ENCODE measurements around the gene CADPS.

Gene CADPS

GRCh38 chr3:62679988-62680387 lies 195.2 kb downstream of the CADPS start:
- Mint-ChIP-seq H3K36me3 (ENCODE audit: low read depth) (no peaks in the 10 kb centered on the region), H3K27ac (no peak overlapping the region), H3K4me3 (no peak overlapping the region), H3K4me1 (ENCODE audit: low read depth) (no peaks in the 10 kb centered on the region), H3K9me3 (peaks cover 3% of the 10 kb centered on the region), H3K27me3 (peaks cover 13% of the 10 kb centered on the region)

- Mint-ChIP-seq H3K4me3 (no peak overlapping the region), H3K9me3 (peaks cover 3% of the 10 kb centered on the region), H3K4me1 (ENCODE audit: low read depth) (no peaks in the 10 kb centered on the region), H3K27me3 (peaks cover 13% of the 10 kb centered on the region), H3K36me3 (ENCODE audit: low read depth) (no peaks in the 10 kb centered on the region), H3K27ac (no peak overlapping the region)
Measured at GRCh38 chr3:62678841-62679240, 196.4 kb downstream of the CADPS start.

GRCh38 chr3:62677926-62678325 lies 197.3 kb downstream of the CADPS start:
- Mint-ChIP-seq H3K27me3 (peaks cover 13% of the 10 kb centered on the region), H3K9me3 (peaks cover 3% of the 10 kb centered on the region), H3K4me3 (no peak overlapping the region), H3K4me1 (ENCODE audit: low read depth) (no peaks in the 10 kb centered on the region), H3K27ac (no peak overlapping the region), H3K36me3 (ENCODE audit: low read depth) (no peaks in the 10 kb centered on the region)

- Mint-ChIP-seq H3K4me1 (ENCODE audit: low read depth) (no peaks in the 10 kb centered on the region), H3K4me3 (no peak overlapping the region), H3K36me3 (ENCODE audit: low read depth) (no peaks in the 10 kb centered on the region), H3K27me3 (peaks cover 17% of the 10 kb centered on the region), H3K27ac (no peak overlapping the region), H3K9me3 (peaks cover 5% of the 10 kb centered on the region)
Measured at GRCh38 chr3:62676689-62677271, 198.4 kb downstream of the CADPS start.

GRCh38 chr3:62675492-62675891 lies 199.7 kb downstream of the CADPS start:
- Mint-ChIP-seq H3K4me1 (ENCODE audit: low read depth) (no peaks in the 10 kb centered on the region), H3K4me3 (no peak overlapping the region), H3K27me3 (peaks cover 14% of the 10 kb centered on the region), H3K27ac (no peak overlapping the region), H3K9me3 (peaks cover 5% of the 10 kb centered on the region), H3K36me3 (ENCODE audit: low read depth) (no peaks in the 10 kb centered on the region)

- Mint-ChIP-seq H3K4me3 (no peak overlapping the region), H3K27me3 (peaks cover 14% of the 10 kb centered on the region), H3K9me3 (peaks cover 5% of the 10 kb centered on the region), H3K27ac (no peak overlapping the region), H3K4me1 (ENCODE audit: low read depth) (no peaks in the 10 kb centered on the region), H3K36me3 (ENCODE audit: low read depth) (no peaks in the 10 kb centered on the region)
Measured at GRCh38 chr3:62672988-62673313, 202.3 kb downstream of the CADPS start.

GRCh38 chr3:62672270-62672987 lies 202.8 kb downstream of the CADPS start:
- Mint-ChIP-seq H3K27me3 (peaks cover 11% of the 10 kb centered on the region), H3K4me3 (no peak overlapping the region), H3K9me3 (peaks cover 5% of the 10 kb centered on the region), H3K36me3 (ENCODE audit: low read depth) (no peaks in the 10 kb centered on the region), H3K4me1 (ENCODE audit: low read depth) (no peaks in the 10 kb centered on the region), H3K27ac (no peak overlapping the region)

- Mint-ChIP-seq H3K27me3 (peaks cover 4% of the 10 kb centered on the region), H3K36me3 (ENCODE audit: low read depth) (no peaks in the 10 kb centered on the region), H3K9me3 (peaks cover 5% of the 10 kb centered on the region), H3K4me1 (ENCODE audit: low read depth) (no peaks in the 10 kb centered on the region), H3K4me3 (no peak overlapping the region), H3K27ac (no peak overlapping the region)
Measured at GRCh38 chr3:62670351-62670750, 204.9 kb downstream of the CADPS start.

GRCh38 chr3:62669161-62669560 lies 206.1 kb downstream of the CADPS start:
- no peak overlapping the region for H3K4me3 Mint-ChIP-seq
- peaks cover 5% of the 10 kb centered on the region for H3K9me3 Mint-ChIP-seq
- H3K27ac Mint-ChIP-seq, result no peak overlapping the region
- H3K27me3 Mint-ChIP-seq, result peaks cover 4% of the 10 kb centered on the region
- H3K4me1 Mint-ChIP-seq (ENCODE audit: low read depth), result no peaks in the 10 kb centered on the region
- H3K36me3 Mint-ChIP-seq (ENCODE audit: low read depth), result no peaks in the 10 kb centered on the region

- H3K4me1 Mint-ChIP-seq (ENCODE audit: low read depth), result no peaks in the 10 kb centered on the region
- no peak overlapping the region for H3K4me3 Mint-ChIP-seq
- no peaks in the 10 kb centered on the region for H3K36me3 Mint-ChIP-seq (ENCODE audit: low read depth)
- peaks cover 5% of the 10 kb centered on the region for H3K9me3 Mint-ChIP-seq
- H3K27ac Mint-ChIP-seq, result no peak overlapping the region
- peaks cover 4% of the 10 kb centered on the region for H3K27me3 Mint-ChIP-seq
Measured at GRCh38 chr3:62667714-62668113, 207.5 kb downstream of the CADPS start.

- H3K4me1 Mint-ChIP-seq (ENCODE audit: low read depth), result no peaks in the 10 kb centered on the region
- no peaks in the 10 kb centered on the region for H3K9me3 Mint-ChIP-seq
- no peaks in the 10 kb centered on the region for H3K27me3 Mint-ChIP-seq
- H3K36me3 Mint-ChIP-seq (ENCODE audit: low read depth), result no peaks in the 10 kb centered on the region
- no peak overlapping the region for H3K4me3 Mint-ChIP-seq
- H3K27ac Mint-ChIP-seq, result no peak overlapping the region
Measured at GRCh38 chr3:62665627-62666437, 209.4 kb downstream of the CADPS start.

- H3K4me3 Mint-ChIP-seq, result no peak overlapping the region
- no peaks in the 10 kb centered on the region for H3K36me3 Mint-ChIP-seq (ENCODE audit: low read depth)
- peaks cover 6% of the 10 kb centered on the region for H3K27me3 Mint-ChIP-seq
- no peaks in the 10 kb centered on the region for H3K4me1 Mint-ChIP-seq (ENCODE audit: low read depth)
- H3K27ac Mint-ChIP-seq, result no peak overlapping the region
- no peaks in the 10 kb centered on the region for H3K9me3 Mint-ChIP-seq
Measured at GRCh38 chr3:62662677-62663076, 212.5 kb downstream of the CADPS start.

- Mint-ChIP-seq H3K4me1 (ENCODE audit: low read depth) (no peaks in the 10 kb centered on the region), H3K36me3 (ENCODE audit: low read depth) (no peaks in the 10 kb centered on the region), H3K4me3 (no peak overlapping the region), H3K27me3 (peaks cover 6% of the 10 kb centered on the region), H3K27ac (no peak overlapping the region), H3K9me3 (no peaks in the 10 kb centered on the region)
Measured at GRCh38 chr3:62659660-62660059, 215.6 kb downstream of the CADPS start.

GRCh38 chr3:62655691-62656063 lies 219.5 kb downstream of the CADPS start:
- Mint-ChIP-seq H3K4me3 (no peak overlapping the region), H3K9me3 (no peaks in the 10 kb centered on the region), H3K4me1 (ENCODE audit: low read depth) (no peaks in the 10 kb centered on the region), H3K36me3 (ENCODE audit: low read depth) (no peaks in the 10 kb centered on the region), H3K27me3 (peaks cover 6% of the 10 kb centered on the region), H3K27ac (no peak overlapping the region)

GRCh38 chr3:62655056-62655690 lies 220.0 kb downstream of the CADPS start:
- Mint-ChIP-seq H3K4me3 (no peak overlapping the region), H3K36me3 (ENCODE audit: low read depth) (no peaks in the 10 kb centered on the region), H3K4me1 (ENCODE audit: low read depth) (no peaks in the 10 kb centered on the region), H3K27me3 (peaks cover 6% of the 10 kb centered on the region), H3K9me3 (no peaks in the 10 kb centered on the region), H3K27ac (no peak overlapping the region)

Data from stimulated activated naive CD8-positive, alpha-beta T cell treated with anti-CD3 and anti-CD28 coated beads, Interleukin-15, Interleukin-2, amounts not matched to agents 100 ng/mL and 50 ng/mL, for 24 hours (primary cell).